GM21717 (cell line): ENCODE measurements around the gene MTX2.
"Not testable (repeated sequence)": the region's sequence is repeated elsewhere in the genome, so short reads cannot be mapped to it uniquely, and the experiment has no call there.

ENCODE experiments used
- ATAC-seq: cut with Tn5 transposase; IDR thresholded peaks from one replicate; pipeline ENCODE4 v1.9.1; 2021; ENCODE audit warnings: mild to moderate bottlenecking, moderate library complexity; ENCODE audit not compliant: unreplicated experiment

The MTX2 gene

DNA sequence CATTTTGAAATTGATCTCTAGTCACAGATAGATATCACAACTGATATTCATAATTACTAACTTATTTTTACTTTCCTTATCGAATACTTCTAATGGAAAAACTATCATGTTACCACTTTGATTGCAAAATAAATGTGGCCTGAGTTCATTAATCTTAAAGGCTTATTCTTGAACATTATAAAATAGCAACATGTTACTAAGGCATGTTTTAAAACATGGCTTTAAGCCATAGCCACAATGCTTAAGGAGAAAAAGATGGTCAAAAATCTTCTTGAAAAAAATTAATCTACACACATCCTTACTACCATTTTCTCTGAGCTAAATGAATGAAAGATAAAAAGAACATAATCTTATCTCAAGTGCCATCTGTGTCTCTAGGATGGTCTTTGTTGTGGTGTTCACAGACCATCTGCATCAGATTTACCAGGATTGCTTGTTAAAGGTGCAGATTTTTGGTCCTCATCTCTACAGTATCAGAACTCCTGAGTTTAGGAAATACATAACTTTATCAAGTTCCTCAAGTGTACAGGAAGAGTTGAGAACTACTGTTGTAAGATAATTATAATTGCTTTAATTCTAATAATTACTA, 15.3 kb downstream of the MTX2 start:
- no peak for ATAC-seq

DNA sequence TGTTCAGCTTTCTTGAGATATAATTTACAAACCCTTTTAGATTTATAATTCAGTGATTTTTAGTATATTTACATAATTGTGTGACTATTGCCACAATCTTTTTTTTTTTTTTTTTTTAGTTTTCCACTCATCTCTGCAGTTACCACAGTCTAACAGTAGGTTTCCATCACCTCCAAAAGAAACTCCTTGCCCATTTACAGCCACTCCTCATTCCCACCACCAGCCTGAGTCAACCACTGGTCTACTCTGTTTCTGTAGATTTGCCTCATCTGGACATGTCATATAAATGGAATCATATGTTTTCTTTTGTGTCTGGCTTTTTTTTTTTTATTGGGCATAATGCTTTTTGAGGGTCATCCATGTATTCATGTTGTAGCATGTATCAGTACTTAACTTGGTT, 16.1 kb downstream of the MTX2 start:
- no peak for ATAC-seq

DNA sequence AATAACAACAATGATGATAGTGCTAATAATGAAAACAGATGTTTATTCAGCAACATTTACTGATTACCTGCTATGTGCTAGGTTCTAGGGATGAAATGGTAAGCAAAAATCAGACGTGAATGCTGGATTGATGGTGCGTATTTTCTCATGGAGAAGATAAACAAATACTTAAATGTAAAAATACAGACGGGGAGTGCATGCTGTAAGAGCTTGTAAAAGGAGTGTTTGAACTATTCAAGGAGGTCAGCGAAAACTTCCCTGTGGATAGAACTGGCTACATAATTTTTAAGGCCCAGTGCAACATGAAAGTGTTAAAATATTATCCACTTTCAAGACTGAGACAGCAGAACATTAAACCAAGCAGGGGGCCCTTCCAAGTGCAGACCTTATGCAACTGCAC, 22.1 kb downstream of the MTX2 start:
- no peak for ATAC-seq

DNA sequence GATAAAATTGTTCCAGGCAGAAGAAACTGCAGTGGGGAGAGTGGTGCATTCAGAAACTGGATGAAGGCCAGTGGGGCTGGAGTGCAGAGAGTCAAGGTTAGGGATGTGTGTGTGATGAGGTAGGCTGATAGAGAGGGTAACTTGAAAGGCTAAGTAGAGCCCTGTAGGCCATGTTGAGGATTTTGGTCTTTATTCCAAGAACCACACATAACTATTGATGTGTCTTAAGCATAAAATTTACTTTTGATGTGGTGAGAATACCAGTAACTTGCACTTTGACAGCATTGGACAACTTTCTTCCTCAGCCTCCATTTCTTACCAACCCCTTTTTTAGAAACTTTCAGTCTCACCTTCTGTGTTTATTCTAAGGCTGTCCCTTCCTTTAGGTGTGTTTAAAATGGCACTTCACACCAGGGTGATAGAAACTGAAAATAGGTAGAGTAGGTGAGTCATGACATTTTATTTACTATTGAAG, 22.6 kb downstream of the MTX2 start:
- ATAC-seq: peak; percentile 97

DNA sequence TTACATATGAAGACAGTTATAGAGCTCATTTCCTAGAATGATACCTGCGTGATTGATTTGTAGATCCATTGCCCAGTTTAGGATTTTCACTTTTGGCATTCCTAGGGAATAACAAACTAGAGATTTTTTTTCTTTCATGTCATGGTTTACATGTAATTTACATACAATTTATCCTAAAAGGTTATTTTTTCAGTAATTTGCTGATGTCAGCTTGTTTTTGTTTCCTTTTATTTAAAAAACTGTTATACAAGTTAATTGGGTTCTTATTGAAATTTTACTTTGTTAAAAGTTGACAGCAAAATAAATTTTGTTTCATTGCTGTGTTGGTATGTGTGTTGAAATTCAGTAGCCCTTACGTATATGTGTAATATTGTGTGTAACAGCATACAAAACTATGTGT, 23.4 kb downstream of the MTX2 start:
- ATAC-seq: no peak

DNA sequence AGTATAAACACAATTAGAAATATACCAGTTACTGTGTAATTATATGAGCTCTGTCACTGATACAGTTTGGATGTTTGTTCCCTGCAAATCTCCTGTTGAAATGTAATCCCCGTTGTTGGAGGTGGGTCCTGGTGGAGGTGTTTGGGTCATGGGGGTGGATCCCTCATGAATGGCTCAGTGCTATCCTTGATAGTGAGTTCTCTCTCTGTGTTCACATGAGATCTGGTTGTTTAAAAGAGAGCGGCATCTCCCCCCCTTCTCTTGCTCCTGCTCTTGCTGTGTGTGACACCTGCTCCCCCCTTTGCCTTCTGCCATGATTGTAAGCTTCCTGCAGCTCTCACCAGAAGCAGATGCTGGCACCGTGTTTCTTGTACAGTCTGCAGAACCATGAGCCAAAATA, 24.1 kb downstream of the MTX2 start:
- no peak for ATAC-seq

DNA sequence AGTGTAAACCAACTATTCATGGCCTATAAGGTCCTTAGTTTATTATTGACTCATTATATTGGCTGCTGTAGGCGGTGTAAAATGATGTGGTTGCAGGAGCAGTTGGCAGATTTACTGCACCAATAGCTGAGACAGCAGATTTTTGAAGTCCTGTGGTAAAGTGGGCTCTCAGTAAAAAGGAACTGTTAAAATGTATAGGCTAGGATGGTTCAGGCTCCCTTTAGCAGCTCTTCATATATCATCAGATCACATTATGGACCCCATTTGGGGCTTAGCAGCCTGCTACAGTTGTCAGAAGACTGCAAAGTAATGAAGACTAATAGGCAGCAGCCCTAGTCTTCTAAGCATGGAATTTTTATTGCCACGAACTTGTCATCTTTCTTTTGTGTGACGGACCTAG, 27.8 kb downstream of the MTX2 start:
- no peak for ATAC-seq

DNA sequence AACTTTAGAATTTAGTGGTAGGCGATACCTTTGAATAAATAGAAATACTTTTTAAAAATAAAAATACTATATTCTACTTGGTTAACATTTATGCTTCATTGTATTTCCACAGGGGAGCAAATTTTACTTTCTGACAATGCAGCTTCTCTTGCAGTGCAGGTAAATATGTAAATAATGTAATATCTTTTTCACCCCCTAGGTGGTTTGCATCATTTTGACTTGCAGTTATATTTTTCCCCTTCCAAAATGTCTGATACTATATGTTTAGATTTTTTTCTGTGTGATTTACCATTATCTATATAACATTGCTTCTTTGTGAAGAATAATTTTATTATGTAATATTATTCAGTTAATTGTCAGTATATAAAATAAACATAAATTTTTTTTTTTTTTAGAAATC, 28.5 kb downstream of the MTX2 start:
- no peak for ATAC-seq

DNA sequence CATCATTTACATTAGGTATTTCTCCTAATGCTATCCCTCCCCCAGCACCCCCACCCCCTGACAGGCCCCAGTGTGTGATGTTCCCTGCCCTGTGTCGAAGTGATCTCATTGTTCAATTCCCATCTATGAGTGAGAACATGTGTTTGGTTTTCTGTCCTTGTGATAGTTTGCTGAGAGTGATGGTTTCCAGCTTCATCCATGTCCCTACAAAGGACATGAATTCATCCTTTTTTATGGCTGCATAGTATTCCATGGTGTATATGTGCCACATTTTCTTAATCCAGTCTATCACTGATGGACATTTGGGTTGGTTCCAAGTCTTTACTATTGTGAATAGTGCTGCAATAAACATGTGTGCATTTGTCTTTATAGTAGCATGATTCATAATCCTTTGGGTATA, 36.8 kb downstream of the MTX2 start:
- ATAC-seq: not testable (repeated sequence)

DNA sequence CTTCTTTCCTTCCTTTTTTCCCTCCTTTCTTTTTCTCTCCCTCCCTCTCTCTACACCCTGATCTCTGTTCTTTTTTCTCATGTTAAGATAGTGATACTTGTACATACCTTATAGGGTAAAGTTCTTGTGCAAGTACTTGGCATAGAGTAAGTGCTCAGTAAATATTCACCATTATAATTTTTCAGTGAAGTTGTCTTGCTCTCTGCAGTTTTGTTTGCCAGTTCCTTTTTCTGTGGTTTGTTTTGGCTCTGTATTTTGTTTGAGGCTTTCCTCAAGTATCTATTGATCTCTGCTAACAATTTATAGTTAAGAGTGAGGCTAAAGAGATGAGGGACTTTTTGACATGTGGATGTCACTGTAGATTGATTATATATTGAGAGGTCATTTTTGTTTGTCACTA, 48.0 kb downstream of the MTX2 start:
- ATAC-seq: no peak

DNA sequence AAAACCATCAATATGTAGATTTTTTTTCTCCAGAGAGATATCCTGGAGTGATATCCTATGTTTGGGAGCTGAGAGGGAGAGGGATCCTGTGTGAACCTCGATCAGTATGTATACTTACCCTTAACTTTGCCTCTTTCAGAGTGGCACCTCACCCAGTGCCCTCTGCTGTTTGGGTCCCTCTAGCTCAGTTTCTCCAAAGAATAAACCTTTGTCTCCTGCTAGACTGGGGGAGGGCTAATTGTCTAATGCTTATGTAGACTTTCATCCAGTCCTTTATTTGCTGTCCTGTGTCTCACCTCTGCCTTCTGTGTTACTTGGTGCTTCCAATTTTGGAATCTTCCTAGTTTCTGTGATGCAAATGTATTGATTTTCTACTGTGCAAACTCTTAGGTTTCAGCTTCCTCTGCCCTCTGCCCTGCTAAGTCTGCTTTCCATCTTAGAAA, 48.4 kb downstream of the MTX2 start:
- no peak for ATAC-seq

DNA sequence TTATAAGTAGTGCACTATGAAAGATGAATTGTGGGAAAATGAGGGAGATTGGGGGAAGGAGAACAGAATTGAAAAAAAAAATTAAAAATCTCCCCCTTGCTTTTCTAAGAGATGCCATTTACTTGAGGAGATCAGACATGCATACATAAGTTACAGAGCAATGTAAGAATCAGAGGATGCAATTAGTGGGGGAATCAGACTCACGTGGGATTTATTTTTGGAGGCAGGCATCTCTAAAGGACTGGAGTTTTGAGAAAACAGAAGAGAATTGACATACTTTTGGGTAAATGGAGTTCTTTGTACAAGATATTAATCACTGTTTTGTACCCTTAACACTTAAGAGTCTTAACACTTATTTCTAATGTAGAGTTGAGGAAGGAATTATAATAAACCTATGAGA, 52.7 kb downstream of the MTX2 start:
- no peak for ATAC-seq

DNA sequence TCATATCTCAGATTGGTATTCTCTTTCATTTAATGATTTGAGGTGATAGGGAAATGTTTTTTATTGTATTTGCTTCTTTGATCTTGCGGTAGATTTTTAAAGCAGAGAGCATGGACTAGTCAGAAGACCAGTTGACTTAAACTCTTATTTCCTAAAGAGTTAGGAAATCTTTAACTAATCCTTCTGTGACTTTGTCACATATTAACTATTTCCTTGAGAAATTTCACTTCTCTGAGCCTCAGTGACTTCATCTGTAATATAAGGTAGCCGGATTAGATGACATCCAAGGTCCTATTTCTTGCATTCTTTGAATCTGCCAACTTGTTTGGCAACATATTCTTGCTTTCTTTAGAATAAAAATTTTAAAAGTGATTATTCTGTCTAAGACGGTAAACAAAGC, 55.6 kb downstream of the MTX2 start:
- ATAC-seq: no peak

DNA sequence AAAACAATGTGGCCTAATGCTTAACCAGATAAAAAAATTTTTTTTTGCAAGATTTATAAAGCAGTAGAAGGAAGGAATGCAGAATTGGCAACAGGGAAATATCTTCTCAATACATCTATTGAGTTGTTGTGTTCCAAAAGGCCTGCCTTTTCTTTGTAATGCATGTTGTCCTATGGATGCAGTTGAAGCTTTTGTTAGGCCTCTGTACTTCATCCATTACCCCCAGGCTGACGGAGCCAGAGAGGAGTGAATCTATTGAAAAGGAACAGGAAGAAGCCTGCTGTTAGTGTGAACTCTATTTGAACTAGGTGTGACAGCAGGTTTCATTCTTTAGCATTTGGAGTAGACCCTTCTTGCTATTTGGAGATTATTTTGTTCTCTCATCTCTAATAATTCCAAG, 56.5 kb downstream of the MTX2 start:
- no peak for ATAC-seq

DNA sequence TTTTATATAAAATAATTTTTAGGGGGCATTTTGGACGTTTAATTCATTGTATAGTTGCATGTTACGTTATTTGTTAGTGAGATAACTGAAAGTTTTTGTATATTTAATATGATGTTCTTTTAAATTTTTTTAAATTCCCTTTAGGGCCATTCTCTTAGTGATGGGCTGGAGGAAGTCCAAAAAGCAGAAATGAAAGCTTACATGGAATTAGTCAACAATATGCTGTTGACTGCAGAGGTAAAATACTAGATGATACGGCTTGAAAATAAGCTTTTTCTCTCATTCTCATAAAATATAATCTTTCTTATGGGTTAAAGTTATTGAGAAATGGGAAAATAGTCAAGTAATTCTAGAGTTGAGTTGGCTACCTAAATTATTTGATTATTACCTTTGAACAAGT, 58.9 kb downstream of the MTX2 start:
- ATAC-seq: no peak

DNA sequence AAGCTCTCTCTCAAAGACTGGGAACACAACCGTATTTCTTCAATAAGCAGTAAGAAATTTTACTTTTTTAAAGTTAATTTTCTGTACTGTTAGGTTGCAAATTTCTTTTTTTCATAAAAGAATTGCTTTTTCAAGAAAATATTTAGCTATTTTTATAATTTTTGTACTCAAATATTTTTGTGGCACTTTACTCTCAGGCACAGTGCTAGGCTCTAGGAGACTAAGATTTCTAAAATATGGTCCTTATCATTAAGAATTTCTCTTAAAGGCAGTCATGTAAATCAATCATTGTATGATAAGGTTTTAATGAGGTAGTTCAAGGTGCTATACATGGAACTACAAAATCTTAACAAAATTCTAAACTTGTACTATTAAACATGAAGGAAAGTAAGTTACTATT, 61.4 kb downstream of the MTX2 start:
- no peak for ATAC-seq

DNA sequence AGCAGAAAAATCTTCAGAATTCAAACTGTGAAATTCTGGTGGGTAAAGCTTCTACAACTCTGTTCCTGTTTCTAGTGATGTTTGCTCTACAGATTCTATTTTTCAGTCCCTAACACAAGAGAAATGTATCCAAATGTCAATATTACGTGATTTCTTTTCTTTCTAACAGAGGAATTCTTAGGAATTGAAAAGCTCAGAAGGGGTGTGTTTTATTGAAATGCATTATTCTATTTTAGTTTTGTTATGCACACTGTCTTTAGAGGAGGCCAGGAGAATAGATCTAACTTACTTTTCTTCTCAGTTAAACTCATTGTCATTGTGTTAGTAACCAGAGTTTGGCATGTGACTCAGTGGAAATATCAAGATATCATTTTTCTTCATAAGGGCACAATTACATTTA, 62.4 kb downstream of the MTX2 start:
- ATAC-seq: no peak

DNA sequence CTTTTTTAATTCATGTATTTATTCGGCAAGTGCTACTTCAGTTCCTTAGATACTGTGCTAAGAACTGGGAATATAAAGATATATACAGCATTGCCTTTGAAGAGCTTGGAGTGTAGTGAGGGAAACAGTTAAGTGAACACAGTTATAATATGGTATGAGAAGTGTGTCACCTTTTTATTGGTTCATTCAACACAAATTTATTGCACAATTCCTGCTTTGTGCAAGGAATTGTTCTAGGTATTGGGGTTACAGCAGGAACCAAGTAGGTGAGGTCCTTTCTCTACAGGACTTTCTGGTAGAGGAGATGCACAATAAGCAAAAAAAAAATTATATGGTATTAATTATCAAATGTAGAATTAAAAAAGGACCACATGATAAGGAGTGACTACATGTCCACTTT, 65.5 kb downstream of the MTX2 start:
- ATAC-seq: no peak

DNA sequence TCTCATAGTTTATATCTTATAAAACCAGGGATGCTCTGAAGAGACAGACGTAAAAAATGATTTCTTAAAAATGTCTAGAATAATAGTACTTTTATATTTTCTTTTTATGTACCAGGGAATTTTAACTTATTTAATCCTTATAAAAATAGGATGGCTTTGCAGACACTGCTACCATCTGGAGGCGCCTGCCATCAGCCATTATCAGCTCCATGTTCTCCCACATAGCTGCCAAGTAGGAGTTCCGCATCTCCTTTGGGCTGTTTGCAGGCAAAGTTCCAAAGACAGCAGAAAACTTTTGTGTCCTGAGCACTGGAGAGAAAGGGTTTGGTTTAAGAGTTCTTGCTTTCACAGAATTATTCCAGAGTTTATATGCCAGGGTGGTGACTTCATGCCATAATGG, 69.2 kb downstream of the MTX2 start:
- ATAC-seq: no peak

DNA sequence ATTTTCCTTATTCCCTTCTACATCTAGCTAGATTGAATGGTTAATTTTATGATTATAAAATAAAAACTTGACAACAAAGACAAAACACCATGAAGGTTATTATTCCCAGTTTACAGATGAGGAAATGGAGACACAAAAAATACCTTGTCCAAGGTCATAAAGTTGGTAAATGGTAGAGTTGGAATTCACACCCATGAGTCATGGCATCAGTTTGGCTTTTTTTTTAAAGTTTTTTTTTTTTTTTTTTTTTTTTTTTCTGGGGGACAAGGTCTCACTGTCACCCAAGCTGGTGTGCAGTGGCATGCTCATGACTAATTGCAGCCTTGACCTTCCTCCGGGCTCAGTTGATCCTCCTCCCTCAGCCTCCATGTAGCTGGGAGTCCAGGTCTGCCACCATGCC, 70.0 kb downstream of the MTX2 start:
- ATAC-seq: no peak

DNA sequence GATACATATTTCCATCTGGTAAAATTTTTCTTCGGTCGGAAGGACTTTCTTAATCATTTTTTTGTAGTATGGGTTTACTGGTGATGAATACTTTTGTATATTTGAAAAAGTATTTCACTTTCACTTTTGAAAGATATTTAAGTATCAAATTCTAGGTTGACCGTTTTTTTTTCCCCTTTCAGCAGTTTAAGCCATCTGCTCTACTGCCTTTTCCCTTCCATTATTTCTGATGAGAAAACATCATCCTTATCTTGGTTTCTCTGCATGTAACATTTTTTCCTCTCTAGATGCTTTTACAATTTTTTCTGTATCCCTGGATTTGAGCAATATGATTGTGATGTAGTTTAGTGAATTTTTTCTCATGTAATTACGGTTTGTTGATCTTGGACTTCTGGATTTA, 87.0 kb downstream of the MTX2 start:
- no peak for ATAC-seq

DNA sequence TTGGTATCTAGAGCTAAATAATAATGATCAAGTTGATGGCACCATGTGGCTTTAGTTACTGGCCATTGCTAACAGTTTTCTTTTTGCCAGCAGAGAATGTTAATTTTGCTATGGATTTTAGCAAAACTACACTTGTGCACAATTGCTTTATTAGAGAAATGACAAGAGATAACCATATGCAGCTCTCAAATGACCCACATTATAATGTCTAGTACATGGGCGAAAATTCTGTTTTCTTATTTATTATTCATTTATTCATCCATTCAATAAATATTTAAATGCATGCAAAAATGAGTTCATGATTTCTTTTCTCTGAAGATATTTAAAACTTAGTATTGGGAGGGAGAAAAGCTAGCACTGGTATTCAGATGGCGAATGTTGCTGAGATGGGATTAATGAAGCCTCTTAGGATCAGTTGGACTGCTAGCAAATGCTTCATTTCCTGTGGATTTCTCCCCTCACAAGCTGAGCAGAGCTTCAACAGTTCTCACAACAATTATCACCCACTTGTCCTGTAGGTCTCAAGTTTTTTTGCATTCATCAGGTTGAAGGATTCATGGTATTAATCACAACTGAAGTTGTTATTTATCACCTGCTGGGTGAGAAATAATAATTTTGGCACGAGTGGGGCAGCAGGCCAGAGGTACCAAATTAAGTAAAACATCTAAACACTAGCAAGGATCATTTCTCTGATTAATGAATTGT, 95.2 kb downstream of the MTX2 start:
- ATAC-seq: no peak

DNA sequence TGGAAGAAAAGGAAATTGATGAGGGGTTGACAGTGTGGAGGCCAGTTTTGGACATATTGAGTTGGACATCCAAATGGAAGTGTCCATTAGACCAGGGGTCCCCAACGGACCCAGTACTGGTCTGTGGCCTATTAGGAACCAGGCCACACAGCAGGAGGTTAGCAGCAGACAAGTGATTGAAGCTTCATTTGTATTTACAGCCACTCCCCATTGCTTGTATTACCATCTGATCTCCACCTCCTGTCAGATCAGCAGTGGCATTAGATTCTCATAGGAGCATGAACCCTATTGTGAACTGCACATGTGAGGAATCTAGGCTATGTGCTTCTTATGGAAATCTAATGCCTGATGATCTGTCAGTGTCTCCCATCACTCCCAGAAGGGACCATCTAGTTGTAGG, 99.1 kb downstream of the MTX2 start:
- no peak for ATAC-seq
